ENCODE results near the gene INPP5A.

GRCh38 chr10:132705943-132706342 lies 168.4 kb downstream of the INPP5A start:
- TF ChIP-seq POLR2A (IDR thresholded peaks at IDR 0.05) (no peak), EP300 (IDR thresholded peaks at IDR 0.05; ENCODE audit: low read depth) (no peak), CTCF (IDR thresholded peaks at IDR 0.05) (no peak)

Measured in transverse colon (tissue), 3 donors.